ENCODE results near the gene TYSND1. TPM values are rescaled to one million over a fixed set of nuclear protein-coding genes. Genes with fewer than 3 reads are reported as not detected.

The TYSND1 gene, protein sequence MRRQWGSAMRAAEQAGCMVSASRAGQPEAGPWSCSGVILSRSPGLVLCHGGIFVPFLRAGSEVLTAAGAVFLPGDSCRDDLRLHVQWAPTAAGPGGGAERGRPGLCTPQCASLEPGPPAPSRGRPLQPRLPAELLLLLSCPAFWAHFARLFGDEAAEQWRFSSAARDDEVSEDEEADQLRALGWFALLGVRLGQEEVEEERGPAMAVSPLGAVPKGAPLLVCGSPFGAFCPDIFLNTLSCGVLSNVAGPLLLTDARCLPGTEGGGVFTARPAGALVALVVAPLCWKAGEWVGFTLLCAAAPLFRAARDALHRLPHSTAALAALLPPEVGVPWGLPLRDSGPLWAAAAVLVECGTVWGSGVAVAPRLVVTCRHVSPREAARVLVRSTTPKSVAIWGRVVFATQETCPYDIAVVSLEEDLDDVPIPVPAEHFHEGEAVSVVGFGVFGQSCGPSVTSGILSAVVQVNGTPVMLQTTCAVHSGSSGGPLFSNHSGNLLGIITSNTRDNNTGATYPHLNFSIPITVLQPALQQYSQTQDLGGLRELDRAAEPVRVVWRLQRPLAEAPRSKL
- total RNA-seq (2022; extraction: Qiagen RNA extraction; ENCODE audit: low read depth), result 10.0 to 19.9 TPM (median 19.8 TPM) in 5 replicates

GRCh38 chr10:70146489-70147258 lies at the start of gene TYSND1:
TYSND1 (minus strand) TSS chr10:70146700; CDS start chr10:70146586, 114 bp downstream.

DNA sequence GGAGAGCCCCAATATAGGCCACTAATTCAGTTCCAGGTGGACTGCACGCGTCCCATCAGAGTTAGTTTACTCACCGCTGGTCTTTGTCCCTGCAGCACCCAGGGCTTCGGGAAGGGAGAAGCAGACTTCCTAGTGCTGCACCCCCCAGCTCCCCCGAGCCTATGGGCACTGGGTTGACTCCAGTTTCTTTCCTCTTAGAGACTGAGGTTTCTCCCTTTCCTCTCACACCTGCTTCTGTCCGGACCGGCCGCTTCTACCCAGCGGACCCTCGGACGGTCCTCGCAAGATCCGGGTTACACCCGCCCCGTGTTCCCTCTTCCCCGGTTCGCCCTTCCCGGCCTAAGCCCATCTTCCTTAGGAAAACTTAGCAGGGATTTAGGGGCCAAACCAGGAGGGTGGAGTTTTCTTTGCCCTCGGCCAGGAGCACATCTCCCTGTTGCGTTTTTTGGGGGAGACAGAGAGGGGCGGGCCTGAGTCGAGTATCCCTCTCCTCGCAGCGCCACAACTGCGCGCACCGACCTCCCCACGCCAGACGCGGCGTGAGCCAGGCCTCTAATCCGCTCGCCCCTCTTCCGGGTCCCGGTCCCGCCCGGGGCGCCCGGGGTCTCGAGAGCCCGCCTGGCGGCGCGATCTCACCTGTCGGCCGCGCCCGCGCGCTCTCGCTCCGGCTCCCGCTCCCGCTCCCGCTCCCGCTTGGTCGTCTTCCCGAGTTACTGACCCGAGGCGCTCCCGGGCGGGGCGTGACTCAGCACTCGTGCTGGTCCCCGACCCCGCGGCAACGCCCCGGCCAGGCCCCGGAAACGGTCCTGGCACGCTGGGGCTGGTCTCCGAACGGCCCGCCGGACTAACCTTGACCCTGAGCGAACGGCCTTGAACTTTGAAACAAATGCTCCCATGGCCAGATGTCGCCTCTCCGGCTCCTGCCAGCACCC lies 14.1 kb downstream of the TYSND1 start, which contains the start of gene AIFM2:
Gene AIFM2 (minus strand): TSS at position 728 of the 932 bp plus-strand sequence. CDS start 8,741 bp downstream, outside the sequence.

Other genes with a start within 250 kb of the TYSND1 start
- 24.8 to 28.7 TPM (median 28.0 TPM) in 5 replicates for gene MACROH2A2, start 93.9 kb downstream of the TYSND1 start, total RNA-seq (2022; extraction: Qiagen RNA extraction; ENCODE audit: low read depth)
- 25.6 to 36.5 TPM (median 35.3 TPM) in 5 replicates for gene AIFM2, start 13.9 kb downstream of the TYSND1 start, total RNA-seq (2022; extraction: Qiagen RNA extraction; ENCODE audit: low read depth)
- gene SAR1A, start 23.8 kb upstream of the TYSND1 start, total RNA-seq (2022; extraction: Qiagen RNA extraction; ENCODE audit: low read depth), result 61.4 to 92.5 TPM (median 81.4 TPM) in 5 replicates
- gene PPA1, start 86.7 kb upstream of the TYSND1 start, total RNA-seq (2022; extraction: Qiagen RNA extraction; ENCODE audit: low read depth), result 187 to 273 TPM (median 205 TPM) in 5 replicates
- not detected in 5 replicates for gene NPFFR1, start 137.3 kb upstream of the TYSND1 start, total RNA-seq (2022; extraction: Qiagen RNA extraction; ENCODE audit: low read depth)
- 17.1 to 21.9 TPM (median 20.6 TPM) in 5 replicates for gene LRRC20, start 235.9 kb upstream of the TYSND1 start, total RNA-seq (2022; extraction: Qiagen RNA extraction; ENCODE audit: low read depth)

Data from A549 treated with ZK216348 at 1 μM for 4 hours (cell line).